Mesenchymal stem cell (in vitro differentiated cells and primary cell): Measurements from ENCODE around the gene IGSF8.

Source experiments
- DNase-seq: peaks from one replicate; pipeline ENCODE4 v3.0.0-alpha.2; 2013
- H2AFZ ChIP-seq: one replicate; pipeline ENCODE4 v1.6.1; 2013; ENCODE audit warnings: low read depth, mild to moderate bottlenecking, control low read depth, inconsistent platforms, low read length, moderate library complexity
- H2AK5ac ChIP-seq: 2 replicates; pipeline ENCODE4 v1.6.1; 2013; ENCODE audit warnings: low read length, moderate library complexity, mild to moderate bottlenecking, inconsistent platforms; ENCODE audit not compliant: severe bottlenecking
- H2BK120ac ChIP-seq: one replicate; pipeline ENCODE4 v1.6.1; 2013; ENCODE audit warnings: low read depth, mild to moderate bottlenecking, inconsistent platforms, low read length, moderate library complexity
- H2BK12ac ChIP-seq, 2 experiments: one replicate each; pipeline ENCODE4 v1.6.1; 2013; ENCODE audit warnings: inconsistent platforms in 2 of 2, low read length in 2 of 2, mild to moderate bottlenecking in 2 of 2, moderate library complexity in 2 of 2, control low read depth in 1 of 2
- H2BK15ac ChIP-seq: one replicate; pipeline ENCODE4 v1.6.1; 2013; ENCODE audit warnings: mild to moderate bottlenecking, low read depth, inconsistent platforms; ENCODE audit not compliant: poor library complexity, severe bottlenecking
- H2BK5ac ChIP-seq: 2 replicates; pipeline ENCODE4 v1.6.1; 2013; ENCODE audit warnings: low read depth, mild to moderate bottlenecking, low read length, control low read depth, inconsistent platforms; ENCODE audit not compliant: poor library complexity, severe bottlenecking
- H3K14ac ChIP-seq, 2 experiments: one replicate each; pipeline ENCODE4 v1.6.1; 2013; ENCODE audit warnings: inconsistent platforms in 2 of 2, low read length in 2 of 2, control low read depth in 1 of 2, mild to moderate bottlenecking in 1 of 2, moderate library complexity in 1 of 2
- H3K18ac ChIP-seq, 2 experiments: one replicate each; pipeline ENCODE4 v1.6.1; 2013; ENCODE audit warnings: inconsistent platforms in 2 of 2, low read length in 2 of 2, control low read depth in 1 of 2, low read depth in 1 of 2, mild to moderate bottlenecking in 1 of 2
- H3K23ac ChIP-seq, 2 experiments: one replicate each; pipeline ENCODE4 v1.6.1; 2013; ENCODE audit warnings: inconsistent platforms in 2 of 2, low read length in 2 of 2, mild to moderate bottlenecking in 2 of 2, moderate library complexity in 2 of 2, control low read depth in 1 of 2
- H3K27ac ChIP-seq: 2 replicates; pipeline ENCODE4 v1.5.1; 2013; ENCODE audit warnings: mild to moderate bottlenecking, moderate library complexity, low read length, control low read depth, inconsistent platforms; ENCODE audit not compliant: poor library complexity, severe bottlenecking
- H3K27me3 ChIP-seq, 2 experiments: 2 replicates each; pipeline versions ENCODE4 v1.6.1 to v1.7.0; 2013; ENCODE audit warnings: low read length in 2 of 2, mild to moderate bottlenecking in 2 of 2, moderate library complexity in 2 of 2, control low read depth in 1 of 2, inconsistent platforms in 1 of 2; ENCODE audit not compliant: control insufficient read depth in 1 of 2, insufficient read depth in 1 of 2
- H3K36me3 ChIP-seq, 2 experiments: 2 replicates each; pipeline versions ENCODE4 v1.6.1 to v1.7.0; 2013; ENCODE audit warnings: low read length in 2 of 2, control low read depth in 1 of 2, inconsistent platforms in 1 of 2, low read depth in 1 of 2, mild to moderate bottlenecking in 1 of 2; ENCODE audit not compliant: insufficient read depth in 2 of 2, control insufficient read depth in 1 of 2
- H3K4ac ChIP-seq, 2 experiments: one replicate each; pipeline ENCODE4 v1.6.1; 2013; ENCODE audit warnings: inconsistent platforms in 2 of 2, low read length in 2 of 2, mild to moderate bottlenecking in 2 of 2, moderate library complexity in 2 of 2, control low read depth in 1 of 2, low read depth in 1 of 2
- H3K4me1 ChIP-seq: 2 replicates; pipeline ENCODE4 v1.6.1; 2013; ENCODE audit warnings: low read depth, low read length, control low read depth; ENCODE audit not compliant: control insufficient read depth, insufficient read depth
- H3K4me2 ChIP-seq: 2 replicates; pipeline ENCODE4 v1.6.1; 2013; ENCODE audit warnings: low read length, mild to moderate bottlenecking, inconsistent platforms; ENCODE audit not compliant: poor library complexity, severe bottlenecking
- H3K4me3 ChIP-seq, 2 experiments: 2 replicates each; pipeline versions ENCODE4 v1.5.1 to v1.7.0; 2013; ENCODE audit warnings: low read length in 2 of 2, mild to moderate bottlenecking in 2 of 2, control low read depth in 1 of 2, low read depth in 1 of 2; ENCODE audit not compliant: insufficient read depth in 1 of 2
- H3K79me1 ChIP-seq: replicated peaks from 2 replicates; pipeline ENCODE4 v1.6.1; 2013; ENCODE audit warnings: mild to moderate bottlenecking, control low read depth, low read length, inconsistent platforms; ENCODE audit not compliant: poor library complexity, severe bottlenecking
- H3K9ac ChIP-seq: 2 replicates; pipeline ENCODE4 v1.7.0; 2013; ENCODE audit warnings: mild to moderate bottlenecking, low read length, moderate library complexity
- H3K9me3 ChIP-seq: 2 replicates; pipeline ENCODE4 v1.7.0; 2013; ENCODE audit warnings: mild to moderate bottlenecking, low read length; ENCODE audit not compliant: control insufficient read depth
- H4K8ac ChIP-seq: one replicate; pipeline ENCODE4 v1.6.1; 2013; ENCODE audit warnings: inconsistent platforms, mild to moderate bottlenecking, low read length, moderate library complexity
- H4K91ac ChIP-seq: one replicate; pipeline ENCODE4 v1.6.1; 2013; ENCODE audit warnings: mild to moderate bottlenecking, low read length, inconsistent platforms
- WGBS: methylation state at CpG from one replicate; pipeline ENCODE4 v1.1.7; 2013; ENCODE audit warnings: mixed read lengths; 5-methylcytosine and 5-hydroxymethylcytosine counted together

Gene IGSF8

GRCh38 chr1:160094291-160094625 is 4.2 kb downstream of the IGSF8 start:
- H2BK5ac ChIP-seq: no peak overlapping the region
- H3K27ac ChIP-seq: no peak overlapping the region
- no peak overlapping the region for H3K18ac ChIP-seq
- H4K8ac ChIP-seq: no peak overlapping the region
- H3K36me3 ChIP-seq: peaks cover 13 to 51% of the 10 kb centered on the region in 2 experiments
- H3K4me1 ChIP-seq: peaks cover 28% of the 10 kb centered on the region
- no peaks in the 10 kb centered on the region for H3K9me3 ChIP-seq
- H2BK15ac ChIP-seq: no peak overlapping the region
- no peak overlapping the region for H4K91ac ChIP-seq
- H3K4ac ChIP-seq: no peak overlapping the region
- no peak overlapping the region for H3K23ac ChIP-seq
- 99% methylated on average over 4 of the region's 4 CpGs for WGBS
- no peak for DNase-seq
- no peak overlapping the region for H3K9ac ChIP-seq
- H3K14ac ChIP-seq: no peak overlapping the region
- H2AFZ ChIP-seq: no peak overlapping the region
- H3K27me3 ChIP-seq: no peaks in the 10 kb centered on the region
- no peak overlapping the region for H3K4me2 ChIP-seq
- no peak overlapping the region for H3K4me3 ChIP-seq
- H2BK120ac ChIP-seq: no peak overlapping the region
- peaks cover 16% of the 10 kb centered on the region for H3K79me1 ChIP-seq
- H2AK5ac ChIP-seq: no peak overlapping the region
- no peak overlapping the region for H2BK12ac ChIP-seq

DNA sequence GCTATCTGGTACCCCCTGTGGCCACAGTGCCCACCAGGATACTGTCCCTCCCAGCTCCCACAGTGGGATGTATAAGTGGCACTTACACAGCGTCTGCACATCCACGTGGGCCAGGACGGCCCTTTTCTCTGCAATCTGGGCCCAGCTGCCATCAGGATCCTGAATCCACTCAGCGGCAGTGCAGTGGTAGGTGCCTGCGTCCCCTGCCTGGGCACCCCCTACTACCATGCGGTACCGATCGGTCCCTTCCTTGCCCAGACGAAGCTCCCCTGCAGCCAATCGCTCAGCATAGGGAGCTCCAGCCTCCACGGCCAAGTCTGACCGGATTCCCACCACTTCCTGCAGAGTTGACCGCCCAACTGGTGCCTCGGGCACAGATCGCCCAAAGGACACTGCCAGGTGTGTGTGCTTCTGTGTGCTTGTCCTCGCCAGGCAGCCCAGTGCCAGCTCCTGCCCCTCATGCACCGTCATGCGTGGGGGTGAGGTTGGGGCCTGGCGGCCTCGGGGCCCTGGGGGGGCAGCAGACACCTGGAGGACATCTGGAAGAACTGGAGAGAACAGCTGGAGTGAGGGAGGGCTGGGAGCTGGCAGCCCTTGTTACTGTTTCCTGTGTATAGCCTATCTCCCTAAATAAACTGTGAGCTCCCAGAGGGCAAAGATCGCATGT is 4.7 kb downstream of the IGSF8 start:
- H2BK5ac ChIP-seq: no peak overlapping the region
- no peak overlapping the region for H4K8ac ChIP-seq
- no peak overlapping the region for H3K23ac ChIP-seq
- no peak overlapping the region for H3K4ac ChIP-seq
- no peak overlapping the region for H3K4me2 ChIP-seq
- no peak overlapping the region for H2AK5ac ChIP-seq
- DNase-seq: no peak
- no peak overlapping the region for H4K91ac ChIP-seq
- 91% methylated on average over 21 of the region's 21 CpGs for WGBS
- no peak overlapping the region for H2BK120ac ChIP-seq
- no peaks in the 10 kb centered on the region for H3K9me3 ChIP-seq
- no peak overlapping the region for H3K18ac ChIP-seq
- peaks cover 25% of the 10 kb centered on the region for H3K4me1 ChIP-seq
- H2BK12ac ChIP-seq: no peak overlapping the region
- H2BK15ac ChIP-seq: no peak overlapping the region
- H3K27me3 ChIP-seq: no peaks in the 10 kb centered on the region
- H3K14ac ChIP-seq: no peak overlapping the region
- no peak overlapping the region for H2AFZ ChIP-seq
- no peak overlapping the region for H3K27ac ChIP-seq
- no peak overlapping the region for H3K9ac ChIP-seq
- peaks cover 16% of the 10 kb centered on the region for H3K79me1 ChIP-seq
- peaks cover 13 to 51% of the 10 kb centered on the region in 2 experiments for H3K36me3 ChIP-seq
- no peak overlapping the region for H3K4me3 ChIP-seq

DNA sequence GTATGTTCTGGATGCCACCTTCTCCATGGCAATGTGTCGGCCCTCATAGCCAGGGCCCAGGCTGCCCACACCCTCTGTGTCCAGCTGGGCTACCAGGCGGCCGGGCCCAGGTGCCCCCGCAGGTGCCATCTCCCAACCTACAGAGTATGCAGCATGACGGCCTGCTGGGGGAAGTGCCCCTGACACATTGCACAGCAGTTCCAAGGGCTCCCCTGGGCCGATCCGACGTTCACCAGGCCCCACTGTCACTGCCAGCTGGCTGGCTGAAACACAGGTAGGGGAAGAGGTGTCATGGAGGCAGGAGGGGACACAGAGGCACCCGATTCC is 5.4 kb downstream of the IGSF8 start:
- H2BK5ac ChIP-seq: no peak overlapping the region
- H3K4me2 ChIP-seq: no peak overlapping the region
- no peak overlapping the region for H3K9ac ChIP-seq
- 91% methylated on average over 9 of the region's 9 CpGs for WGBS
- no peaks in the 10 kb centered on the region for H3K9me3 ChIP-seq
- no peak overlapping the region for H3K4me3 ChIP-seq
- DNase-seq: no peak
- no peak overlapping the region for H4K8ac ChIP-seq
- H4K91ac ChIP-seq: no peak overlapping the region
- peaks cover 22% of the 10 kb centered on the region for H3K4me1 ChIP-seq
- H3K79me1 ChIP-seq: peaks cover 16% of the 10 kb centered on the region
- H3K27me3 ChIP-seq: no peaks in the 10 kb centered on the region
- no peak overlapping the region for H3K27ac ChIP-seq
- no peak overlapping the region for H3K23ac ChIP-seq
- no peak overlapping the region for H2BK15ac ChIP-seq
- no peak overlapping the region for H2BK12ac ChIP-seq
- H3K14ac ChIP-seq: no peak overlapping the region
- H3K4ac ChIP-seq: no peak overlapping the region
- H2AFZ ChIP-seq: no peak overlapping the region
- no peak overlapping the region for H2BK120ac ChIP-seq
- H2AK5ac ChIP-seq: no peak overlapping the region
- peaks cover 13 to 54% of the 10 kb centered on the region in 2 experiments for H3K36me3 ChIP-seq
- H3K18ac ChIP-seq: no peak overlapping the region

DNA sequence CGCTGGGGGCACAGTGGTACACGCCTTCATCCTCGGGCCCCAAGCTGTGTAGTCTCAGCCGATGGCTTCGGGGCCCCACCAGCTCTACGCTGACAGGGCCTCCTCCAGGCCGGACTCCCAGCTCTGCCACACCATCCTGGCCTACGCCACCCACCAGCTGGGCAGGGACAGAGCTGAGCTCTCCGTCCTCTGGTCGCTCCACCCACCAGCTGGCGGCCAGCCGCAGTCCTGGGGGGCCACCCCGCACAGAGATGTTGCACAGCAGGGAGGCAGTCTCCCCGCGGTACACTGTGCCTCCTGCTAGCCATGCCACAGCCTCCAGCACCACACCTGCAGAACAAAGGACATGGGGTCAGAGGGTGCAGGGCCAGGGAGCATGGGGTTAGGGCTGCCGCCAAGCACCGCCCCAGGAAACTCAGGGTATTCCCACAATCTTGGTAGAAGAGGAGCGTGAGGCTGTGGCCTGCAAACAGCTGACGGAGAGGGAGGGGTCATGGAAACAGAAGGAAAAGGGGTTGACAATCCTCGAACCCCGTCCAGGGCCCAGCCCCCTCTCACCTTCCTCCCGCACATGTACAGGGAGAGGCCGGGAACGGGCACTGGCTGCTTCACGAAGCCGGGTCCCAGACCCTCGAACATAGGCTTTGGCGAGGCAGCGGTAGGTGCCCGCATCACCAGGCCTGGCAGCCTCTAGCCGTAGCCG is 5.9 kb downstream of the IGSF8 start:
- H4K91ac ChIP-seq: no peak overlapping the region
- no peak overlapping the region for H2AFZ ChIP-seq
- peaks cover 13% of the 10 kb centered on the region for H3K79me1 ChIP-seq
- no peaks in the 10 kb centered on the region for H3K27me3 ChIP-seq
- no peak overlapping the region for H2BK15ac ChIP-seq
- H3K27ac ChIP-seq: no peak overlapping the region
- H3K4me2 ChIP-seq: no peak overlapping the region
- H2BK120ac ChIP-seq: no peak overlapping the region
- no peak overlapping the region for H3K18ac ChIP-seq
- peaks cover 17% of the 10 kb centered on the region for H3K4me1 ChIP-seq
- no peak overlapping the region for H3K9ac ChIP-seq
- H2BK12ac ChIP-seq: no peak overlapping the region
- 94% methylated on average over 30 of the region's 32 CpGs for WGBS
- H2AK5ac ChIP-seq: no peak overlapping the region
- H3K4ac ChIP-seq: no peak overlapping the region
- H2BK5ac ChIP-seq: no peak overlapping the region
- H4K8ac ChIP-seq: no peak overlapping the region
- no peak overlapping the region for H3K23ac ChIP-seq
- H3K14ac ChIP-seq: no peak overlapping the region
- no peaks in the 10 kb centered on the region for H3K9me3 ChIP-seq
- no peak overlapping the region for H3K4me3 ChIP-seq
- DNase-seq: no peak
- peaks cover 13 to 56% of the 10 kb centered on the region in 2 experiments for H3K36me3 ChIP-seq
